Upper lobe of right lung (tissue), 1 donor: ENCODE data around the gene UST. TPM values are rescaled to one million over a fixed set of nuclear protein-coding genes. Genes with fewer than 3 reads are reported as not detected.
A peak's percentile ranks its signal among the peaks of the same experiment; 100 is the strongest.

ENCODE experiments used
- ATAC-seq: fragments of 200-7000 bp; cut with Tn5 transposase; one replicate; pipeline ENCODE4 v1.9.1; 2020; ENCODE audit warnings: mild to moderate bottlenecking, moderate library complexity
- DNase-seq: peaks from one replicate; pipeline ENCODE4 v3.0.0-alpha.2; 2020
- H3K27ac ChIP-seq: fragments of 200-600 bp; one replicate; pipeline ENCODE4 v1.8.0; 2022
- H3K27me3 ChIP-seq: fragments of 200-600 bp; one replicate; pipeline ENCODE4 v1.8.0; 2022; ENCODE audit warnings: mild to moderate bottlenecking
- H3K36me3 ChIP-seq: fragments of 200-600 bp; one replicate; pipeline ENCODE4 v1.8.0; 2022
- H3K4me1 ChIP-seq: fragments of 200-600 bp; one replicate; pipeline ENCODE4 v1.8.0; 2022
- H3K4me3 ChIP-seq: fragments of 200-600 bp; one replicate; pipeline ENCODE4 v1.8.0; 2022; ENCODE audit warnings: mild to moderate bottlenecking
- H3K9me3 ChIP-seq: fragments of 200-600 bp; one replicate; pipeline ENCODE4 v1.8.0; 2022
- intact Hi-C: fragments of 100-400 bp; cut with DNase I; formaldehyde crosslinking; loops from one replicate; pipeline ENCODE4 v1.11.0; 2022
- total RNA-seq: library from RNA; stranded (reverse); fragmentation: NEBNext Ultra II Directional; extraction: Animal tissue kit (Norgen Biotek cat#: 25700); gene quantifications from one replicate; pipeline ENCODE4 v1.2.1, GENCODE V29; 2021
- TF ChIP-seq, protein P1 (sequence below): fragments of 200-600 bp; IDR thresholded peaks from one replicate; pipeline ENCODE4 v1.8.0; 2022; ENCODE audit warnings: antibody characterized with exemption
- donor health status: DM: no; HTN: yes; CAD: no; lungs with severe emphysema.

The UST gene
- total RNA-seq, 1 donor from 2014 or later: 11.8 TPM

DNA sequence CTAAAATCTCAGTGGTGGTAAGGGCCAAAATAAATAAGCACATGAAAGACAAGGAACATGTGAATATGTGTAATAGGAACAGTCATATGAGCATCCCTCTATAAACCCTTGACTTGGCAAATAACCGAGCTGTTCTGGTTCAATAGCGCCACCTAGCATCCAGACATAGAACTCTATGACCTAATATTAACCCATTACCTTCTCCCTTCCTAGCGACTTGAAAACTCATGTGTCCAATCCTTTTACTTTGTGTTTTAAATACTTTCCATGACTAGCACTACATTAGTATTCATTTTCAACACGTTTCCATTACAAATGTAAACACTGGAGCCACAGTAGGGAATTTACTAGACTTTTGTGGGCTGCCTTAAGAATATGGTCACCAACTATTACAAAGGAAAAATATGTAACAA, 279.7 kb downstream of the UST start:
- Histone ChIP-seq H3K36me3 (no peaks in the 10 kb centered on the region), H3K4me1 (no peaks in the 10 kb centered on the region), H3K27me3 (no peaks in the 10 kb centered on the region), H3K4me3 (no peak overlapping the region), H3K27ac (no peak overlapping the region), H3K9me3 (no peaks in the 10 kb centered on the region)
- intact Hi-C loops: no loop called here
- no peak for DNase-seq
- ATAC-seq: peak; percentile 52
- TF ChIP-seq, protein P1, sequence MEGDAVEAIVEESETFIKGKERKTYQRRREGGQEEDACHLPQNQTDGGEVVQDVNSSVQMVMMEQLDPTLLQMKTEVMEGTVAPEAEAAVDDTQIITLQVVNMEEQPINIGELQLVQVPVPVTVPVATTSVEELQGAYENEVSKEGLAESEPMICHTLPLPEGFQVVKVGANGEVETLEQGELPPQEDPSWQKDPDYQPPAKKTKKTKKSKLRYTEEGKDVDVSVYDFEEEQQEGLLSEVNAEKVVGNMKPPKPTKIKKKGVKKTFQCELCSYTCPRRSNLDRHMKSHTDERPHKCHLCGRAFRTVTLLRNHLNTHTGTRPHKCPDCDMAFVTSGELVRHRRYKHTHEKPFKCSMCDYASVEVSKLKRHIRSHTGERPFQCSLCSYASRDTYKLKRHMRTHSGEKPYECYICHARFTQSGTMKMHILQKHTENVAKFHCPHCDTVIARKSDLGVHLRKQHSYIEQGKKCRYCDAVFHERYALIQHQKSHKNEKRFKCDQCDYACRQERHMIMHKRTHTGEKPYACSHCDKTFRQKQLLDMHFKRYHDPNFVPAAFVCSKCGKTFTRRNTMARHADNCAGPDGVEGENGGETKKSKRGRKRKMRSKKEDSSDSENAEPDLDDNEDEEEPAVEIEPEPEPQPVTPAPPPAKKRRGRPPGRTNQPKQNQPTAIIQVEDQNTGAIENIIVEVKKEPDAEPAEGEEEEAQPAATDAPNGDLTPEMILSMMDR: peak; percentile 44

DNA sequence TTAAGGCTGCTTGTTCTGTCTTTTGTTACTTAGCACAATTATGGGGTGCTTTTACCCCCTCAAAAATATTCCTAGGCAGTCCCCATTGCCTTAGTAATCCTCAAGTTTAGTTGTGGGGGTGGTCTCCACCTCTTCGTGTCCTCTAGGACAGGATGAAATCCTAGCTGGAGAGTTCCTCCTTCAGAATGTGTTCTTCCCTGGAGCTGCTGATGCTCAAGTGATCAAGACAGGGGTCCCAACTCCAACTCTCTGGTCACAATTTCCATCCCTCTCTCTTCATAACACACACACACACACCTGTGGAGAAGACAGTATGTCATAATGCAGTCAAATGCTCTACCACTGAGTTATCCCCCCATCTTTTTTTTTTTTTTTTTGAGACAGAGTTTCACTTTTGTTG, 280.7 kb downstream of the UST start:
- H3K4me3 ChIP-seq: no peak overlapping the region
- TF ChIP-seq, protein P1: no peak
- H3K4me1 ChIP-seq: peaks cover 2% of the 10 kb centered on the region
- H3K36me3 ChIP-seq: no peaks in the 10 kb centered on the region
- H3K27ac ChIP-seq: no peak overlapping the region
- no peaks in the 10 kb centered on the region for H3K9me3 ChIP-seq
- no peak for DNase-seq
- no peaks in the 10 kb centered on the region for H3K27me3 ChIP-seq
- intact Hi-C loops: no loop called here
- ATAC-seq: no peak

DNA sequence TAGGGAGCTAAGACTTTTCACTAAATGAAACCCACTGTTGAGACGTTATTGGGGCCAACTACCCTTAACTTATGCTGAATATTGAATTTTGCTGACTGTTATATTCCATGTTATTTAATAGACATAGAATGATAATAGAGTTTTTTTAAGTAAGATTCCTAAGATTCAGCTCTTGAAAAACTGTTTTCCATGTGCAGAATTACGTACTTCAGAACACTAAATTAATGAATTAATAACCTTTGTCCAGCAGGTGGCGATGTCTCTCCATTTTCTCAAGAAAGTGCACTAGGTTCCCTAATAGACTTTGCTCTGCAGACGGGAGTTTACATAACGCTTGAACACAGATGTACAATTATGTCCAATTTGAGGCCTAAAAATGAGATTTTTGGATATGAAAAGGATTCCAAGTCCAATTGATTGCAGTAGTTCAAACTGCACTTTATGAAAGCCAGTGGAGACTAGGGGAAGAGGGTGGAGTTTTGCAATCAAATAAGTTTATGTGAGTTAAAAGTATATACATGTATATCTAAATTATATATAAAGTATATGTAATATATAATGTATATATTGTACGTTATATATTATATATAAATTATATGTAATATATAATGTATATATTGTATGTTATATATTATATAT, 282.1 kb downstream of the UST start:
- TF ChIP-seq, protein P1: peak; percentile 67
- no peak overlapping the region for H3K27ac ChIP-seq
- H3K9me3 ChIP-seq: no peaks in the 10 kb centered on the region
- H3K27me3 ChIP-seq: no peaks in the 10 kb centered on the region
- no peak overlapping the region for H3K4me3 ChIP-seq
- peak; percentile 88 for ATAC-seq
- H3K36me3 ChIP-seq: no peaks in the 10 kb centered on the region
- peaks cover 3% of the 10 kb centered on the region for H3K4me1 ChIP-seq
- intact Hi-C loops: no loop called here
- DNase-seq: no peak

DNA sequence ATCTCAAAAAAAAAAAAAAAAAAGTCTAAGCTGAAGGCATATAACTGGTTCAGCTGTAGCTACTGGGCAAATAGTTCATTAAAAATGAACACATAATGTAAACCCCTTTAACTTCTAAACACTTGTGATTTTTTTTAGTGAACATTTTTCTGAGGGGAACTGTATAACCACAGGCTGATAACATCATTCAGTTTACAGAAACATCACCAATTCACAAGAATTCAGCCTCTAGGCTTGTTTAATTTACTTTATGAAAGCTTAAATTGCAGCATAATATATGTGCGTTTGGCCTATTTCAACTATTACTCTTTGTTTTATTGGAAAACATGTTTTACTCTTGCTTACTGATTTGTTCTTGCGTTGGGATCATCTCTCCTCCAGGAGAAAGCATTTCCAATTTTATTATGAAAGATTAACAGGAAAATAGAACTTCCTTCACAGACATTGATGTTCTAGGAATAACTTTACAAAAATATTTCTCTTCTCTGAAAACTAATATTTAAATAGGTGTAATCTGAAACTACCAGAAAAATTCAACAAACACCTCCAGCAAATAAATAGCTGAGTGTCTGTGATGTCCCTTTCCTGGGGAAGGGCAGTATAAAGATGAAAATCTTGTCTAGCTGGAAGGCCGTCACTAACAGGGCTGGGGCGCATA, 284.5 kb downstream of the UST start:
- DNase-seq (no peak), ATAC-seq (no peak)
- Histone ChIP-seq H3K4me1 (peaks cover 3% of the 10 kb centered on the region), H3K9me3 (no peaks in the 10 kb centered on the region), H3K36me3 (no peaks in the 10 kb centered on the region), H3K27ac (no peak overlapping the region), H3K4me3 (no peak overlapping the region), H3K27me3 (no peaks in the 10 kb centered on the region)
- TF ChIP-seq, protein P1: no peak
- intact Hi-C loops: loop anchor here (10.0 kb wide), 1 partner anchor 403 kb away; no protein-coding TSS in a partner anchor

DNA sequence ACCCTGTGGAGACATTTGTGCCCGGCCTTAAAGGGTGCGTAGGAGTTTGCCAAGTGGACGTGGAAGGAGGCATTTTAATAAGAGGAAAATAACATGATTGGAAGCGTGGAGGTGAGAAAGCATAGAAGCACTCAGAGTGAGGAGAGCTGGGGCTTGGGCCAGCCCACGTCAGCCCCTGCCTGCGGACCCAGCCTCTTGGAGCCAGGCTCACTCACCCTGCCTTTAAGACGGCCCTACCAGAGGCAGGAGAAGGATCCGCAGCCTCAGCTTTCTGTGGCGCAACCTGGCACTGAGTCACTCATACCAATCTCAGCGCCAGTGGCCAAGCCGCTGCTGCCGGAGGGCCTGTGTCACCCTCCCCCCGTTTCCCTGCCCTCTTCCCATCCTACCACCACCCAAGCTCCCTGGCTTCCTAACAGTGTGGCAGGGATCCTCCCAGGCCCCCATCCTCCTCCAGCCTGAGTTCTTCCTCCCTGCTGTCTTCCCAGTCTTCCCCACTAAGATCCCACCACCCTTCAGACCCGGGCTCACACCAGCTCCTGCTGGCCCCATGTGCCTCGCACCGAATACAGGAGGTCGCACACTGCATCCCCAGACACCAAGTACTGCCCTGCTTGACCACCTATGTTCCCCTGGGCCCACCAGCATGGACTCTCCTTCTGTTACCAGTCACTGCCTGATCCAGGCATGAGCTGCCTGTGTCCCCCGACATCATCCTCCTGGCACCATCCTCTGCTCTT, 285.2 kb downstream of the UST start:
- no peaks in the 10 kb centered on the region for H3K9me3 ChIP-seq
- intact Hi-C loops: loop anchor here (10.0 kb wide), 1 partner anchor 403 kb away; no protein-coding TSS in a partner anchor
- no peaks in the 10 kb centered on the region for H3K27me3 ChIP-seq
- H3K4me3 ChIP-seq: no peak overlapping the region
- DNase-seq (no peak), ATAC-seq (peak; percentile 52)
- H3K36me3 ChIP-seq: no peaks in the 10 kb centered on the region
- TF ChIP-seq, protein P1: no peak
- H3K4me1 ChIP-seq: peaks cover 3% of the 10 kb centered on the region
- peak overlapping the region; percentile 30 for H3K27ac ChIP-seq
